Measurements from ENCODE around the gene UGT1A6.

DNA sequence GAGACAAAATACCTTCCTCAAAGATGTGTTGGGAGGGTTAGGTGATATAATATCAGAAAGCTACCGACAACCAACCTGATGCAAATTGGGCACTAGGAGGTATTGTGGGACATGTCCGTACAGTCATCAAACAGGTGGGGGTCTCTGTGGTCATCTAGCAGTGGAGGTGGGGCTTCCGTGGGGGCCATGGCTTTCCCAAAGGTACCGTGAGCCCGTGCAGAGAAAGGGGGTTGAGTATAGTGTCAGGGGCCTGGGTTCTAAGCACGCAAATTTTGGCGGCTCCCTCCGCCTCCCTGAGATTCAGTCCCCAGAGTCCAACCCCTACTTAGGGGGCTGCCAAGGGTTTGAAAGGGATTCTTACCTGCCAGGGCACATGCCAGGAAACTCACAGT is 129.0 kb downstream of the UGT1A6 start:
- TF ChIP-seq ZNF382 (CRISPR knock-in tag; IDR thresholded peaks at IDR 0.05; ENCODE audit: borderline replicate concordance): no peak
- no peak for TF ChIP-seq ZNF850 (CRISPR knock-in tag; conservative IDR thresholded peaks at IDR 0.05)

All from HepG2 (cell line).